ENCODE measurements around the gene SACM1L.
"Not testable (repeated sequence)": the region's sequence is repeated elsewhere in the genome, so short reads cannot be mapped to it uniquely, and the experiment has no call there.

SACM1L gene

DNA sequence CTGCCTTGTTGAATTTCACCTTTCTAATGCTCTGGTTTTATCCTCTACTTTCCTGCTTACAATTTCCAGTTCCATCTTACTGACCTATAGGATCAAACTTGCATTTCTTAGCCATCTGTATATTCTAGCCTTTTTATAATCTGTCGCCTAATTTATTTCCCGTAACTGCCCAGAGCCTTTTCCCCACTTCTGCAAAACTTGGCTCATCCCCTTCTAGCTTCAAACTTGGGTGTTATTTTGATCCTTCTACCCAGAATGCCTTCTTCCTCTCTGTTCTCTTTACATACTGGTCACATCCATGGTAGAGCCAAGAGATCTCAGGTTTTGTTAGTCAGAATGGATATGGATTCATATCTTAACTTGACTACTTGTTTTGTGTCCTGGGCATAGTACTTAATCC lies 2.6 kb downstream of the SACM1L start:
- no peak overlapping the region for H3K27ac ChIP-seq (replicated peaks; ENCODE audit: low read length)
- H2BK120ac ChIP-seq (ENCODE audit: low read depth, low read length) = no peak overlapping the region
- H2BK5ac ChIP-seq (ENCODE audit: low read length) = no peak overlapping the region
- no peak for DNase-seq (ENCODE audit: low spot score)
- no peak overlapping the region for H3K4ac ChIP-seq (ENCODE audit: low read length)
- H3K4me1 ChIP-seq (ENCODE audit: control insufficient read depth in 2 of 2, insufficient read depth in 1 of 2, low read depth in 1 of 2, low read length in 2 of 2) = peaks cover 3 to 6% of the 10 kb centered on the region in 2 donors
- H3K4me3 ChIP-seq (ENCODE audit: low read length in 2 of 2) = no peak overlapping the region
- no peak overlapping the region for H3K9ac ChIP-seq (ENCODE audit: low read depth, low read length, poor library complexity)
- H2AFZ ChIP-seq (ENCODE audit: low read length) = no peak overlapping the region
- no peaks in the 10 kb centered on the region for H3K9me3 ChIP-seq (replicated peaks in 1 of 2; ENCODE audit: control insufficient read depth in 2 of 2, insufficient read depth in 1 of 2, low read depth in 1 of 2, low read length in 2 of 2)
- no peak overlapping the region for H3K4me2 ChIP-seq (ENCODE audit: insufficient read depth, low read length, poor library complexity, severe bottlenecking)
- H4K91ac ChIP-seq (ENCODE audit: low read depth, low read length, poor library complexity) = no peak overlapping the region
- no peak overlapping the region for H3K23ac ChIP-seq (ENCODE audit: low read depth, low read length, poor library complexity)
- H3K79me1 ChIP-seq (ENCODE audit: low read depth, low read length) = peaks cover 2% of the 10 kb centered on the region
- no peak overlapping the region for H2BK15ac ChIP-seq (ENCODE audit: low read length)
- H3K18ac ChIP-seq (ENCODE audit: low read length) = no peak overlapping the region
- H2AK5ac ChIP-seq (ENCODE audit: low read depth, low read length) = no peak overlapping the region
- H2BK12ac ChIP-seq (ENCODE audit: low read length) = no peak overlapping the region
- H3K27me3 ChIP-seq (ENCODE audit: control insufficient read depth in 3 of 3, insufficient read depth in 3 of 3, low read depth in 1 of 3, low read length in 3 of 3) = no peaks in the 10 kb centered on the region
- no peak overlapping the region for H4K8ac ChIP-seq (ENCODE audit: low read depth, low read length)
- peaks cover 2 to 39% of the 10 kb centered on the region in 2 donors for H3K36me3 ChIP-seq (replicated peaks in 1 of 2; ENCODE audit: control insufficient read depth in 2 of 2, insufficient read depth in 2 of 2, low read length in 2 of 2)
- no CpG with 5 or more reads among the region's 2 CpGs for WGBS, 2 donors (ENCODE audit: extremely low coverage in 2 of 2, insufficient read length in 2 of 2, insufficient replicate concordance in 1 of 2)
- H3K14ac ChIP-seq (ENCODE audit: low read length) = no peak overlapping the region

DNA sequence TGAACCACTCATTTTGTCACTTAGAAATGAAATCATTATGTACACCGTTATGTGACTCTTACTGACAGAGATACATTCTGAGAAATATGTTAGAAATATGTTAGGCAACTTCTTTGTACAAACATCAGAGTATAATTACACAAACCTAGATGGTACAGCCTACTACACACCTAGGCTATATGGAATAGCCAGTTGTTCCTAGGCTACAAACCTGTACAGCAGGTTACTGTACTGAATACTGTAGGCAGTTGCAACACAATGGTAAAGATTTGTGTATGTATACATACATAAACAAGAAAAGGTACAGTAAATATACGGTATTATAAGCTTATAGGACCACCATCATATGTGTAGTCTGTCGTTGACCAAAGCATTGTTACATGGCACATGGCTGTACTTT lies 3.7 kb downstream of the SACM1L start:
- H2BK12ac ChIP-seq (ENCODE audit: low read length) = no peak overlapping the region
- H2AK5ac ChIP-seq (ENCODE audit: low read depth, low read length) = no peak overlapping the region
- H3K18ac ChIP-seq (ENCODE audit: low read length) = no peak overlapping the region
- no peaks in the 10 kb centered on the region for H3K27me3 ChIP-seq (ENCODE audit: control insufficient read depth in 3 of 3, insufficient read depth in 3 of 3, low read depth in 1 of 3, low read length in 3 of 3)
- no peak overlapping the region for H2BK120ac ChIP-seq (ENCODE audit: low read depth, low read length)
- no peak overlapping the region for H3K4me3 ChIP-seq (ENCODE audit: low read length in 2 of 2)
- no peak for DNase-seq (ENCODE audit: low spot score)
- H3K4me2 ChIP-seq (ENCODE audit: insufficient read depth, low read length, poor library complexity, severe bottlenecking) = no peak overlapping the region
- H3K9me3 ChIP-seq (replicated peaks in 1 of 2; ENCODE audit: control insufficient read depth in 2 of 2, insufficient read depth in 1 of 2, low read depth in 1 of 2, low read length in 2 of 2) = no peaks in the 10 kb centered on the region
- H4K91ac ChIP-seq (ENCODE audit: low read depth, low read length, poor library complexity) = no peak overlapping the region
- no peak overlapping the region for H2AFZ ChIP-seq (ENCODE audit: low read length)
- H3K27ac ChIP-seq (replicated peaks; ENCODE audit: low read length) = no peak overlapping the region
- no CpG with 5 or more reads among the region's 3 CpGs for WGBS, 2 donors (ENCODE audit: extremely low coverage in 2 of 2, insufficient read length in 2 of 2, insufficient replicate concordance in 1 of 2)
- H3K23ac ChIP-seq (ENCODE audit: low read depth, low read length, poor library complexity) = no peak overlapping the region
- H3K9ac ChIP-seq (ENCODE audit: low read depth, low read length, poor library complexity) = no peak overlapping the region
- H3K4ac ChIP-seq (ENCODE audit: low read length) = no peak overlapping the region
- peaks cover 2 to 39% of the 10 kb centered on the region in 2 donors for H3K36me3 ChIP-seq (replicated peaks in 1 of 2; ENCODE audit: control insufficient read depth in 2 of 2, insufficient read depth in 2 of 2, low read length in 2 of 2)
- H2BK15ac ChIP-seq (ENCODE audit: low read length) = no peak overlapping the region
- H2BK5ac ChIP-seq (ENCODE audit: low read length) = no peak overlapping the region
- H3K4me1 ChIP-seq (ENCODE audit: control insufficient read depth in 2 of 2, insufficient read depth in 1 of 2, low read depth in 1 of 2, low read length in 2 of 2) = peaks cover 3 to 6% of the 10 kb centered on the region in 2 donors
- peaks cover 2% of the 10 kb centered on the region for H3K79me1 ChIP-seq (ENCODE audit: low read depth, low read length)
- H3K14ac ChIP-seq (ENCODE audit: low read length) = no peak overlapping the region
- H4K8ac ChIP-seq (ENCODE audit: low read depth, low read length) = no peak overlapping the region

DNA sequence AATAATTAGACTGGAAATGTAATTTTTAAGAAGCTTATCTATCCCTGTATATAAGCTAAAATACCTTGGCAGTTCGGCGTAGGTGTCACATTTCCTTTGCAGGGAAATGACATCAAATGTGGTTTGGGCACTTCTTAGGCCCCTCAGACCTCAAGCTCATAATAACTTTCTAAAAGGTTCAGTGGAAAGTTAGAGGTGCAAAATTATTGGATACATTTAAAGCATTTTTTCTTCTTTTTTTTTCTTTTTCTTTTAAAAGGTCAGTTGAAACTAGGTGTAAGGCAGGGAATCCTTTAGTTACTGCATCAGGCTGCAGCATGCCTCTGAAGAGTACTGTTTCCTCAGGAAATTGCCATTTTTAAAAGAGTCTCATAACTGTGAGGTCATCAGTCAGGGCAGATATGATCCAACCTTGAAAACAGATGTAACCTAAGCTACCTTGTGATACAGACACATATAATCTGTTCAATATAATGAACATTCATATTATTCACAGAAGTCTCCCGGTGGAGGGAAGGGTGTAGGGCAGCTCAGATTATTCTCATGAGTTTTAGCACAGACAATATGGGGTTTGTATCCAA lies 4.8 kb downstream of the SACM1L start:
- peaks cover 2% of the 10 kb centered on the region for H3K79me1 ChIP-seq (ENCODE audit: low read depth, low read length)
- peaks cover 3 to 6% of the 10 kb centered on the region in 2 donors for H3K4me1 ChIP-seq (ENCODE audit: control insufficient read depth in 2 of 2, insufficient read depth in 1 of 2, low read depth in 1 of 2, low read length in 2 of 2)
- no peak overlapping the region for H3K4ac ChIP-seq (ENCODE audit: low read length)
- no peak overlapping the region for H3K4me2 ChIP-seq (ENCODE audit: insufficient read depth, low read length, poor library complexity, severe bottlenecking)
- DNase-seq (ENCODE audit: low spot score) = no peak
- H3K14ac ChIP-seq (ENCODE audit: low read length) = no peak overlapping the region
- no peak overlapping the region for H3K27ac ChIP-seq (replicated peaks; ENCODE audit: low read length)
- no peak overlapping the region for H3K4me3 ChIP-seq (ENCODE audit: low read length in 2 of 2)
- no peak overlapping the region for H2BK120ac ChIP-seq (ENCODE audit: low read depth, low read length)
- no peak overlapping the region for H2BK15ac ChIP-seq (ENCODE audit: low read length)
- H3K27me3 ChIP-seq (ENCODE audit: control insufficient read depth in 3 of 3, insufficient read depth in 3 of 3, low read depth in 1 of 3, low read length in 3 of 3) = no peaks in the 10 kb centered on the region
- H4K91ac ChIP-seq (ENCODE audit: low read depth, low read length, poor library complexity) = no peak overlapping the region
- H2BK12ac ChIP-seq (ENCODE audit: low read length) = no peak overlapping the region
- no peak overlapping the region for H4K8ac ChIP-seq (ENCODE audit: low read depth, low read length)
- no peak overlapping the region for H3K18ac ChIP-seq (ENCODE audit: low read length)
- no peaks in the 10 kb centered on the region for H3K9me3 ChIP-seq (replicated peaks in 1 of 2; ENCODE audit: control insufficient read depth in 2 of 2, insufficient read depth in 1 of 2, low read depth in 1 of 2, low read length in 2 of 2)
- no peak overlapping the region for H3K23ac ChIP-seq (ENCODE audit: low read depth, low read length, poor library complexity)
- no peak overlapping the region for H2BK5ac ChIP-seq (ENCODE audit: low read length)
- H2AK5ac ChIP-seq (ENCODE audit: low read depth, low read length) = no peak overlapping the region
- no peak overlapping the region for H3K9ac ChIP-seq (ENCODE audit: low read depth, low read length, poor library complexity)
- no CpG with 5 or more reads among the region's 3 CpGs for WGBS, 2 donors (ENCODE audit: extremely low coverage in 2 of 2, insufficient read length in 2 of 2, insufficient replicate concordance in 1 of 2)
- no peak overlapping the region for H2AFZ ChIP-seq (ENCODE audit: low read length)
- H3K36me3 ChIP-seq (replicated peaks in 1 of 2; ENCODE audit: control insufficient read depth in 2 of 2, insufficient read depth in 2 of 2, low read length in 2 of 2) = peaks cover 2 to 39% of the 10 kb centered on the region in 2 donors

GRCh38 chr3:45695166-45695565 lies 6.0 kb downstream of the SACM1L start:
- H4K8ac ChIP-seq (ENCODE audit: low read depth, low read length); H2AK5ac ChIP-seq (ENCODE audit: low read depth, low read length); H3K27me3 ChIP-seq (ENCODE audit: control insufficient read depth in 3 of 3, insufficient read depth in 3 of 3, low read depth in 1 of 3, low read length in 3 of 3); H2BK120ac ChIP-seq (ENCODE audit: low read depth, low read length); H3K4ac ChIP-seq (ENCODE audit: low read length); H3K23ac ChIP-seq (ENCODE audit: low read depth, low read length, poor library complexity); H2AFZ ChIP-seq (ENCODE audit: low read length); H3K4me3 ChIP-seq (ENCODE audit: low read length in 2 of 2); H3K4me1 ChIP-seq (ENCODE audit: control insufficient read depth in 2 of 2, insufficient read depth in 1 of 2, low read depth in 1 of 2, low read length in 2 of 2); H2BK15ac ChIP-seq (ENCODE audit: low read length); H2BK12ac ChIP-seq (ENCODE audit: low read length); H3K14ac ChIP-seq (ENCODE audit: low read length); DNase-seq (ENCODE audit: low spot score); H3K27ac ChIP-seq (replicated peaks; ENCODE audit: low read length); H3K9ac ChIP-seq (ENCODE audit: low read depth, low read length, poor library complexity); H3K9me3 ChIP-seq (replicated peaks in 1 of 2; ENCODE audit: control insufficient read depth in 2 of 2, insufficient read depth in 1 of 2, low read depth in 1 of 2, low read length in 2 of 2); H3K4me2 ChIP-seq (ENCODE audit: insufficient read depth, low read length, poor library complexity, severe bottlenecking); H3K79me1 ChIP-seq (ENCODE audit: low read depth, low read length); H2BK5ac ChIP-seq (ENCODE audit: low read length); H4K91ac ChIP-seq (ENCODE audit: low read depth, low read length, poor library complexity); H3K18ac ChIP-seq (ENCODE audit: low read length): not testable (repeated sequence)
- WGBS, 2 donors (ENCODE audit: extremely low coverage in 2 of 2, insufficient read length in 2 of 2, insufficient replicate concordance in 1 of 2) = no CpG with 5 or more reads among the region's 4 CpGs
- H3K36me3 ChIP-seq (replicated peaks in 1 of 2; ENCODE audit: control insufficient read depth in 2 of 2, insufficient read depth in 2 of 2, low read length in 2 of 2) = peaks cover 2 to 39% of the 10 kb centered on the region in 2 donors

Measured in neuronal stem cell (in vitro differentiated cells).